NCI-H748 treated with DMSO at 0.1 percent for 48 hours (cell line): ENCODE data around the gene MTX3.

Experiments used
- DNase-seq: peaks from one replicate; lab custom pipeline; 2025; lab: John Stamatoyannopoulos, UW

The MTX3 gene, protein sequence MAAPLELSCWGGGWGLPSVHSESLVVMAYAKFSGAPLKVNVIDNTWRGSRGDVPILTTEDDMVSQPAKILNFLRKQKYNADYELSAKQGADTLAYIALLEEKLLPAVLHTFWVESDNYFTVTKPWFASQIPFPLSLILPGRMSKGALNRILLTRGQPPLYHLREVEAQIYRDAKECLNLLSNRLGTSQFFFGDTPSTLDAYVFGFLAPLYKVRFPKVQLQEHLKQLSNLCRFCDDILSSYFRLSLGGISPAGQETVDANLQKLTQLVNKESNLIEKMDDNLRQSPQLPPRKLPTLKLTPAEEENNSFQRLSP

DNA sequence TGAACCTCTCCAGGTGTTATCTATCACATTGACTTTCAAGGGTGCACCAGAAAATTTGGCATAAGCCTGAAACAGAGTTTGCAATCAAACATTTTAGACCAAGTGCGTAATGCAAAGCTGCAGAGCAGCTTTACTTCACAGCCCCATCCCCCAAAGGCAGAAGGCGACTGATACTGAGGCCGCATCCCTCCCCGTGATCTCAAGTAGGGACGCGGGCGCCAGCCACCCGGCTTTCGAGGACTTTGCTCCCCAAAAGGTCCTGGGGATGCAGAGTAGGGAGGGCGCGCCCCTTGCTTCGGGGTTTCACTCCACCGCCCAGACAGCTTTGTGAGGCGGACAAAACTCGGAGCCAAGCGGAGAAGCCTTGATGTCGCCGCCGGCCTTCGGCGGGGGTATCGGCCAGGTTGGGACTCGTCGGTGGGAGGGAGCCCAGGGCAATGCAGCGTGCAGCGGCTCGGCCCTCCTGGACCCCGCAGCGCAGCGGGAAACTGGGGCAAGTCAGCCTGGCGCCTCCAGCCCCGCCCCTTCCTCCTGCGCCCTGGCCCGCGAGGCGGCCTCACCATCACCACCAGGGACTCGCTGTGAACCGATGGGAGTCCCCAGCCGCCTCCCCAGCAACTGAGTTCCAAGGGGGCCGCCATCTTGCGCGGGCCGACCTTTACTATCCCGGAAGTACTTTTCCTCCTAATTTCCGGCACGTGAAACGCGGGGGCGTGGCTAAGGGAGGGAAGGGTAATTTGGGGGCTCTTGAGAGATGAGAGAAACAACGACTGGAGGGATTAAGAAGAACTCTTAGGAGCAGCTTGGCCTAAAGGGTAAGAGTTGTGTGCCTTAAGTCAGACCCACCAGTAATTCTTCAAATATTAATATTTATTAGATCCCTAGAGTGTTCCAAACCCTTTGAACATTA, at the start of gene MTX3:
Gene MTX3, minus strand, starts transcription at position 665 of the 910 bp plus-strand sequence. Its CDS starts 24 bp downstream, at position 641.
- DNase-seq, result peak; percentile 65

DNA sequence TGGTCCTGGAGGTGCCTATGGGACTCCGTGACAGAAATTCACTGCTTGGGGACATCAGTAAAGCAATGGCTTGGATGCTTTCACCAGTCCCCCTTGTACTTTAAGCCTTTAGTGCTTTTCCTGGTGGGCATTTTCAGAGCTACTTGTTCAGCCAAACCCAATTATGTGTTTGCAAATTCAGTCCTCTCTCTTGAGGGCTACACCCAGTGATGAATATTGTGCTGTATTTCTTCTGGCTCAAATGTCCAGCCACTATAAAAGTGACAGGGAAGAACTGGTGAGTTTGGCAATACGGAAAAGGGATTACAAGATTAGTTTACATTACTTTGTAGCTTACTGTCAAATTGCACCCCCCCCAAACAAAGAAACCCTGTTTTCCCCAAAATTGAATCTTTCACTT, 48.6 kb upstream of the MTX3 start:
- no peak for DNase-seq

DNA sequence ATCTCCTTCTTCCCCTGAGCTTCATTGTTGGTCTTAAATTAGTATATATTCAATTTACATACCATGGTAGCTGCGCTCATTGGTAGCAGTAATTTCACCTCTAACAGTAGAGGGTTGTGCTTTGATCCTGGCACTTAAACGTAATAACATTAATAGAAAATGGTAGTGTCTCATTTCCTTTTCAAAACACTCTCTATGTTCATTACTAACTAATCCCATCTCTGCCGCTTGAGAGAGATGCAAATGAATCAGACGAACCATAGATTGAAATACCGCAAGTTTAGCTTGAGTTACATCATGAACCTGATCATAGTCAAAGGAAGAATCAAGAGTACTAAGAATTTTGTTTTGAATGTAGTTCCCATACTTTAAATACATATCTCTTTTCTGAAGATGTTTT, 46.3 kb upstream of the MTX3 start:
- no peak for DNase-seq

DNA sequence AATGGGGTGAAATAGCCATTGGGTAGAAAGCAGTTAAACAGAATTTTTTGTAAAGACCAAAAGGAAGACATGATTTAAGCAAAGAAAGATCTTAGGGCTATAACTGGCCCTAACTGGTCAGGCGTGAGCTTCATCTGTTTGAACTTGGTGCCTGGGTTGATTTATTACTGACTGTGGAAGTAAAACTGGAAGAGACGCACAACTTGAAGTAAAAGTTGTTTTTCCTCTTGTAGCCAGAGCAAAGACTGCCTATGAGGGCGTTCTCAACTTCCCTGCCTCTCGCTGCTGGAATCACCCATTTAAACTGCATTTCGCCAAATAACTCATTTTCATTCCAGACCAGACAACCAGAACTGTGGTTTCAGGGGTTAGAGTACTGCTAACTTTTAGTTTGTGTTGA, 45.6 kb upstream of the MTX3 start:
- no peak for DNase-seq

DNA sequence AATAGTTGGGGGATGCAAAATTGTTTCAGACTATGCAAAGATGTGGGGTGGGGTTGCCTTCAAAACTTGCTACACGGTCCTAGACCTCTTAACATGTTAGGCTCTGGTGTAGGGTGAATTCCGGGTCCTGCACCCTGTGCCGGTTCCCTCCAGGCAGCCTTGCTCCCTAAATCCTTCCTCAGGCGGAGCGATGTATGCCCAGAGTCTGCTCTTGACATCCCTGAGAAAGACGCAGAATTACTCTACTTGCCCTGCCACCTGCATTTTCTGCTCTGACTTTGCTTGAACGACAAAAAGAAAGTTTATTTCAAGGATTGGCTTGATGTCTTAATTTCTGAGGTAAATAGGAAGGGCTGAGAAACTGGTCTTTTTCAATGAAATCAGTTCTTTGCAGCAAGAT, 44.8 kb upstream of the MTX3 start:
- DNase-seq, result no peak

DNA sequence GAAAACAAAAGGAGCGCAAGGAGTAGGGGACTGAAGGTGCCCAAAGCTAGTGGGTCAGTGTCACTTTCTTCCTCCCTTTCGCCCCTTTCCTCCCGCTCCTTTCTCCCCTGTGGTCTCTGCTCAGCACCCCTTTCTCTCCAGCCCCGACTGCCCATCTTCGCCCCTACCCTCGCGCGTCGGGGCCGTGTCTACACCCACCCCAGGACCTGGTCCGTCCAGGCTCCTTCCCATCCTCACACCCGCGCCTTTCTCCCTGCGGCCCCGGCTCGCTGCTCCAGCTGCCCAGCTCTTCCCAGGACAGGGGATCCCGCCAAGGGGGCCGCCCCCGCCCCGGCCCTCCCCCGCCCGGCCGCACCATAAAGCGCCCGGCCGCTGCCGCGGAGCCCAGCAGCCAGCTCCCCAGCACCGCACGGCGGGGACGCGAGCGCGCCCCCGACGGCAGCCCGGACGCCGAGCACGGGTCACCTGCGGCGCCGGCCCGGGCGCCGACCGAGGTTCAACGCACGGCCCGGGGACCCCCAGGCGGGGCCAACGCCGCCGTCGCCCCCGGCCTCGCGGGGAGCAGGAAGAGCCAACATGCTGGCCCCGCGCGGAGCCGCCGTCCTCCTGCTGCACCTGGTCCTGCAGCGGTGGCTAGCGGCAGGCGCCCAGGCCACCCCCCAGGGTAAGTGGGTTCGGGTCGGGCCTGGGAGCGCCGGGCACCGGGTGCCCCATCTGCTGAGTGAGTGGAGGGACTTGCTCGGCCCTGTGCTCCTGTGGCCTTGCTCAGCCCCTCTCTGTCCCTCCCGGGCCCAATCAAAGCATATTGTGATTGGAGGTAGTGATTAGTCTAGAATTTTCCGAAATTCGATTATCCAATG, 44.1 kb upstream of the MTX3 start, which contains the start of gene THBS4:
Gene THBS4, plus strand, starts transcription at position 387 of the 860 bp plus-strand sequence. Its CDS starts 190 bp downstream, at position 577.
- no peak for DNase-seq

DNA sequence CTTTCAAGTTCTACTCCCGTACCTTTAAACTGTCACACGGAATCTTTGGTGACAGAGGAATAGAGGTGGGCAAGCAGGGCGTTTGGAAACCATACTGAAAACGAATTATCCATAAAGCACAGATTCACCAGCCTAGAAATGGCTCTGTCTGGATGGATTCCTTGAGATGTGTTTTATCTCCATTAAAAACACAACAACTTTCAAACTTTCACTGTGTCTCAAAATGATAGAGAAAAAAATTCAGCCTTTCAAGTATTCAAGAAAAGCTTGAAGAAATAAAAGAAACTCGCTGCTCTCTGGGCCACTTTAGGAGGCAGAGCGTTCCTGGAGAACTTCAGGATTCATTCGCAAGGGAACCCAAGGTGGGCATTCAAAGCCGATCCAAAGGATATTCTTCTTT, 43.5 kb upstream of the MTX3 start:
- no peak for DNase-seq

DNA sequence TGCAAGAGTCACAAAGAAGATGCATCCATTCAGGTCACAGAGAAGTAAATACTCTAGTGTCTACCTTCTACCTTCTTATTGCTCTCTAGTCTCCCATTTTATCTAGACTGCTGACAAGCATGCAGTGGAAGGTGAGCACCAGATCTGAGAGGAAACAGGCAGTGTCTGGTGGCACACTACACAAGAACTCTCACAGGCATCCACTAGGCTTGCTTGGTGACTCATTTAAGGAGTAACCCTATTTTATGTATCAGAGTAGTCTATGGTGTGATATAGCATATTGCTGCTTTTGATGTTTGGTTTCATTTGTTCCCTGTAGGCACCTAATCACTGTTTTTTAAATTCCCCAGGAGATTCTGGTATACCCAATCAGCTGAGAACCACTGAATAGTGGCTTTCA, 42.5 kb upstream of the MTX3 start:
- DNase-seq, result no peak

DNA sequence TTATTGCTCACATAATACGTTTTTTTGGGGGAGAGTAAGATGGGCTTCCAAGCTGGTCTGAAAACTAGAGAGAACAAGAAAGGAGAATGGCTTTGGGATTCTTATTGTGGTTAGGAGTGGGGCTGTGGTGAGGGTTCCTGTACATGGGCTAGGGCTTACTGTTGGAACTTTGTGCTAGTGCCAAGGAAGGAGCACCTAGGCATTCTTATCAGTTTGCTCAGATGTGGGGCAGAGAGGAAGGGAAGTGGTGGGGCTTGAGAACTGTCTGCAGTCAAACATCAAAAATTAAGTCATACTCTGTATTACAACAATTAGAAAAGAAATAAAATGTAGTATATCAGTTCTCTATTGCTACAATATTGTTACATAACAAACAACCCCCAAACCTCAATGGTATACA, 40.0 kb upstream of the MTX3 start:
- no peak for DNase-seq

DNA sequence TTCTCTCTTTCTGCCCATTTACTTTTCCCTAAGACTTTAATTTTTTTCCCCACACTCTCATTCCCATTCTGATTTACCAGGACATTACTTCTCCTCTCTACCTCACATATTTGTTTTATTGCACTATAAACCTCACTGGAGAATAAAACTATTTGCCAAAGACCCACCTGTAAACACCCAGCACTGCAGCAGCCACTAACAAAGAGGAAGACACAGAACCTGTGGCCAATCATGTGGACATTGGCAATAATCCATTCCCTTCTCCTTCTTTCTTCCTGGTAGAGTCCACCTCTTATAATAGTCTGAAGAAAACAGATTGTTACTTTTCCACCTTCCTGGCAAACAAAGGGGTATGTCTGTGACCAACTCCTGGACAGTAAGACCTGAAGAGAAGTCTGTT, 35.8 kb upstream of the MTX3 start:
- no peak for DNase-seq

DNA sequence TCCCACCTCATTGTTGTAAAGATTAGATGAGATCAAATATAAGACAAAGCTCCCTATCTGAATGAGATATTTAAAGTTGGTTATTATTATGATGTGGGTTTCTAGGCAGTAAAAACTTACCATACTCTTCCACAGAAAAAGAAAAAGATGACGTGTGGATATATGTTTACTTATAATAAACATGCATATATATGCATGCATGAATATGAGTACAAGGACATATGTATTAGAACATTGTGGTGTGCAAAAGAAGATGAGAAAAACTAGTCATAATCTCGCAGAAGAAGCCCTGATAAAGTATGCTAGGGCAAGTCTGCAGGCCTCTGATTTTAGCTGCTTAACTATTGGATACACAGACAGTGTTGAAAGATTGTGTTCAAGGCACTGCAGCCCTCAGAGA, 34.0 kb upstream of the MTX3 start:
- no peak for DNase-seq

DNA sequence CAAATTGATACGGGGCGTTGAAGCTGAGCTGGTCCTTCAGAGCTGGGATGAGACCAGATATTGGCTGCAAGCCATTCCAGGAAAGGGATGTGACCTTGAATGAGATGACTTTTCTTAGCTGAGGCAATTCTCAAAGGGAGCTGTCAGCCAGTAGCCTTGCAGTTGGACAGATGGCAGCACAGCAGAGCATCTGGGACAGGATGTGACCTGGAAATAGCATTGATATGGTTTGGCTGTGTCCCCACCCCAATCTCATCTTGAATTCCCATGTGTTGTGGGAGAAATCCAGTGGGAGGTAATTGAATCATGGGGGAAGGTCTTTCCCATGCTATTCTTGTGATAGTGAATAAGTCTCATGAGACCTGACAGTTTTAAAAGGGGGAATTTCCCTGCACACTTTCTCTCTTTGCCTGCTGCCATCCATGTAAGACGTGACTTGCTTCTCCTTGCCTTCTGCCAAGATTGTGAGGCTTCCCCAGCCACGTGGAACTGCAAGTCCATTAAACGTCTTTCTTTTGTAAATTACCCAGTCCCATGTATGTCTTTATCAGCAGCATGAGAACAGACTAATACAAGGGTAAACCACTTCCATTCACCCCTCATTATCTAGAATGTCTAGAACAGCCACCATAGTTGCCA, 19.8 kb upstream of the MTX3 start:
- DNase-seq, result no peak

DNA sequence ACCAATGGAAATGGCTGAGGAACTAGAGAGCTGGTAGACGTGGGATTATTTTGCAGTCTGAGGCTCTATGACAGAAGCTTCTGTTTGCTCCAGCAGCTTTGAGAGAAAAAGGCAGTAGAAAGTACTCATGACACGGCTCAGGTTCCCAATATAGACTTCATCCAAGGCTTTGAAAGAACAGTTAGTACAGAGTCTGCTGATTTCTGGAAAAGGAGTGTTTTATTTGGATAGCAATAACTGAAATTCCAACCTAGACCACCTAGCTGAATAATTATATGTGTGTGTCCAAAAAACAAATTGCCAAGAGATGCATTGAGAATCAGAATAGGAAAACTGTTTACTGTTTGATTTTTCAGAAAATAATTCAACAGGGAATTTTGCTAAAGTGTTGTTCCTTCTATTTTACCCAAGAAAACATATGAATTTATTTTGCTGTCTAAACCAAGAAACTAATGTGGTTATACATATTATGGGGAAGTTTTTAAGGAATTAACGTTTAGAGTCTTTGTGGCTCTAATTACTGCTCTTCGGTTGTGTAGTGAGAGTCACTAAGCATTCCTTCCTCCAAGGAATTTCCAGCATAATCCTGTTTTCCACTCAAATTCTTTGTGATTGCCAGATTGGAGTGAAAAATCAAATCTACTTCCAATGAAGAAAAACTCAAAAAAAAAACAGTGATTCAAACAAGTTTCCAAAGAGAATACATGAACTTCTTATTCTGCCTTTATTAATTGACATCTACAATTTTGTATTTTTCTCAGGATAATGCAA, 18.1 kb upstream of the MTX3 start:
- DNase-seq, result no peak

DNA sequence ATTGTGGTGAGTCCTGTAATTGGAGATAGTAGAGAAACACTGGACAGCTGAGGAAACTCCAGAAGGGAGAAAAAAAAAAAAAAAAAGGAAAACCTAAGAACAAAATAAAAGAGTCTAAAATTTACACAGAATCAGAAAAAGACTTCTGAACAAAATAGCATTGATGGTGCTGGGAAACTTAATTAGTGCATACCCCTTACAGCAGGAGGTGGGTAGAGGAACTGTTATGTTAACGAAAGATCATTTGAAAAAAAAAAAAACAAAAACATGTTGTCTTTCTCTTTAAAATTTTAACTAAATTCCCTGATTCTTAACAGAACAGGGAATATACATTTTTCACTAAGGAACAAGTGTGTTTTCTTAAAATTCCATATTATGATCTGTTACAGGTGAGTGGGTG, 11.6 kb upstream of the MTX3 start:
- DNase-seq, result no peak

DNA sequence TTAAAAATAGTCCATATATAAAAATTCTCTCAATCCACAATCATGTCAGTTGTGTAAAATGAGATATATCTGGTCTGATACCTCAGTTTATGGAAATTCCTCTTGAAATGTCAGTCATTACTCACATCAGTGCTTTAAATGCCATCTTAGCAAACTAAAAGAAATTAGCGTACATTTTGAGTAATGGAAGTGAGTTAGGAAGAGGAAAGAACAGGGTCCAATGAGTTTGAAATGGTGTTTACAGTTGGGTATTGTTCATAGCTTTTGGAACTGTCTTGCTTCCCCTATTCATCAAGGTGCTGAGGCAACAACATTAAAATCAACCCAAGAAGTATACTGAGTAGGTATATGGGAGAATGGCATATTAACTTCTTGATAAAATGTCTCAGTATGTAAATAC, 8.7 kb upstream of the MTX3 start:
- DNase-seq, result no peak

DNA sequence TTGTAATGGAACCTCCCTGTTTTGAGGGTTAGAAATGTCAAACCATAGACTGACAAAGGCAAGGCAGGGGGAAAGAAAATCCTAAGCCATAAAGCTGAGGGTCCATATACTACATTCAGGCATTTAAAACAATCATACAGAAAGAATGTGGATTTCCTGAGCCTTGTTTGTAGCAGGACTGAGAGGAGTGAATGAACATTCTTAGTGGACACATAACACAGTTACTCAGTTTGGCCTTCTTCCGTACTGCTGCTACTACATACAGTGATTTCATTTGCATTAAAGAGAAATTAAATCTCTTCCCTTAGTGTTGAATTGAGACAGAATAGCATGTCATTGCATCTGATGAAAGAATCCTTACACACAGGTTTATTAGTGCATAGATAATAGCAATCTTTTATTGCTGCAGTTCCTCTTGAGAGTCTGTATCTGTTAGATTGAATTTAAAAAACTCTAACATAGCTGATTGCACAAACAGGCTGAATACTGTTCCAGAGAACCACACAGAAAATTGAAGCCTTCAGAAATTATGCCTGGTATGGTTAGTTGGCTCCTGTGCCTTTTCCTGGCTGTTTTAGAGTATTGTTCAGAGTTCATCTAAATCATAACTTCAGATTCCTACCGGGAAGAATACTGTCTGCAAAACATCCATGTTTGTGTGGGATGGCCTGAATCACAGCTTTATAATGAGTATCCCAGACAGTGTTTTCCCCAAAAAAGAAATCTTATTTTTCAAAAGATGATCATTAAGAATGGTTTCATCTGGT, 2.0 kb upstream of the MTX3 start:
- no peak for DNase-seq

DNA sequence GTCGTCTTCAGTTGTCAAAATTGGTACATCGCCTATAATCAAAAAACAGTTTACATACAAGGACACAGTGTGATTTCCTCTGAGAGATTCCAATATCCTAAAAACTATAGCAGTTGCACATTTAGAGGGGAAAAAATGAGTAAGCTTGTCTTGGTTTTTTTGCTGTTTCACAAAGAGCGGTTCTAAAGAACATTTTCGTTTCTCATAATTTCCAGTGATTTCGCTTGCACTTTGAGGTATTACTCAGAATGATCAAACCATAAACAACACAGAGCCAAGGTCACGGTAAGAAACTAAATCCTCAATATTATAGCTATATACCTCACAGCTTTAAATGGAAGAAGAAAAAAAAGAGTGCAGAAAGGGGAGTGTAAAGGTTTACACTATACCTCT, 861 bp downstream of the MTX3 start:
- peak; percentile 20 for DNase-seq

DNA sequence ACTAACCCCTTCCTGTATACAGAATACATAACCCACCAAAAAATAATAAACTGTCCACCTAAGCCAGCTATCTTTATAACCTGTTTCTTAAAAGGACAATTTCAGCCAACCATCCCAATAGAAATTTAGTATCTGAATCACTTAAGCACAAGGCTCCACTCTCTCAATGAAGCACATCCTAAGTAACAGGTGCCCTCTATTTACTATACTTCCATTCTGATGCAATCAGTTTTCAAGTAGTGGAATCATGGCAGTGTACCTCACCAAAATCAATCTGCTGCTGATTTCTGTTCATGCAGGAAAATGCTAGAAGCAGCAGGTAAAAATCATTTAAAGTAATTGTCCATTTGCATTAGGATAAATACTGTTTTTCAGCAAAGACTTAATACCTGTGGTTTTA, 4.8 kb downstream of the MTX3 start:
- no peak for DNase-seq

DNA sequence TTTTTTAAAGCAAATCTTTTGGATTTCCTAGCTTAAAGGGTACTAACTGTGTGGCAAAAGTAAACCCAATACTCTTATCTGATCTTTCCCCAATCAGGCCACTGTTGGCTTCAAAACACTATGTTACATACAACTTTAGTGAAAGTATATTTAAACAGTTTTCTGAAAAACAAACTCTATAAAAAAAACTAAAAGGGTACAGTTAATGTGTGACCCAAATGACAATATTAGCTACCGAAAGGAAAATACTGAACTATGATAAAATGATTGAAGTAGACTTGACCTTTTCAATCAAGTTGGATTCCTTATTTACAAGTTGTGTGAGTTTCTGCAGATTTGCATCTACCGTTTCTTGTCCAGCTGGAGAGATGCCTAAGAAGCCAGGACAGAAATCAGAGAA, 5.8 kb downstream of the MTX3 start:
- no peak for DNase-seq

DNA sequence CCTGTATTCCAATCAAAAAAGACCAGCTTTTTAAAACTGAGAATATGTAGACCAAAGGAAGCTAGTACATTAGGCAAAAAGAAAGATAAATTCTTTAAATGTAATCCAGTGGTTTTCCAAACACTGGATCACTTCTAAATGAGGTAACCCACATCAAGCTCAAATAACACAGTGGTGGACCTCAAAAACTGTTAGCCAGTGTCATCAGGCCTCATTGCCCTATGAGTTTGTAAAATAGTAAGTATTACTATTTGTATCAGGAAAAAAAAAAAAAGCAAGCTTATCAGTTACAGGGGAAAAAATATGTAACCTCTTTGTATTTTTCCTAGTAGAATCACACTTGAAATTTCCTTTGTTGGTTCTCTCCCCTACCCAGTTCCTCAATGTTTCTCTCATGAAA, 6.7 kb downstream of the MTX3 start:
- no peak for DNase-seq
